ENCODE data around the gene AUTS2.

The AUTS2 gene

GRCh38 chr7:69800495-69800894 is 202.2 kb downstream of the AUTS2 start:
- DNase-seq, result no peak

- no peak for DNase-seq
Measured at GRCh38 chr7:69801729-69802682, 203.7 kb downstream of the AUTS2 start.

- no peak for DNase-seq
Measured at GRCh38 chr7:69803699-69804516, 205.6 kb downstream of the AUTS2 start.

- DNase-seq, result no peak
Measured at GRCh38 chr7:69804962-69805361, 206.7 kb downstream of the AUTS2 start.

- no peak for DNase-seq
Measured at GRCh38 chr7:69808391-69808790, 210.1 kb downstream of the AUTS2 start.

- DNase-seq, result no peak
Measured at GRCh38 chr7:69811476-69812308, 213.4 kb downstream of the AUTS2 start.

- no peak for DNase-seq
Measured at GRCh38 chr7:69812756-69813155, 214.5 kb downstream of the AUTS2 start.

- no peak for DNase-seq
Measured at GRCh38 chr7:69813637-69814240, 215.5 kb downstream of the AUTS2 start.

GRCh38 chr7:69814421-69814962 is 216.2 kb downstream of the AUTS2 start:
- DNase-seq, result no peak

GRCh38 chr7:69816501-69816900 is 218.2 kb downstream of the AUTS2 start:
- no peak for DNase-seq

- DNase-seq, result no peak
Measured at GRCh38 chr7:69817121-69817520, 218.8 kb downstream of the AUTS2 start.

- no peak for DNase-seq
Measured at GRCh38 chr7:69817841-69818635, 219.8 kb downstream of the AUTS2 start.

- no peak for DNase-seq
Measured at GRCh38 chr7:69818636-69819332, 220.5 kb downstream of the AUTS2 start.

GRCh38 chr7:69819333-69819705 is 221.0 kb downstream of the AUTS2 start:
- no peak for DNase-seq

GRCh38 chr7:69820479-69821192 is 222.4 kb downstream of the AUTS2 start:
- no peak for DNase-seq

- DNase-seq, result no peak
Measured at GRCh38 chr7:69822386-69822785, 224.1 kb downstream of the AUTS2 start.

- peak; percentile 35 for DNase-seq
Measured at GRCh38 chr7:69823151-69823744, 225.0 kb downstream of the AUTS2 start.

GRCh38 chr7:69825113-69825972 is 227.1 kb downstream of the AUTS2 start:
- no peak for DNase-seq

- DNase-seq, result no peak
Measured at GRCh38 chr7:69826283-69826682, 228.0 kb downstream of the AUTS2 start.
